22Rv1 (cell line): ENCODE data around the gene GPATCH8.

ENCODE experiments used
- H3K27ac ChIP-seq: fragments of 450-650 bp; 2 replicates; pipeline ENCODE4 v1.5.1; 2017
- ZFX ChIP-seq: fragments of 450-650 bp; IDR thresholded peaks from 2 replicates; pipeline ENCODE4 v1.6.1; 2017; ENCODE audit warnings: antibody characterized with exemption, borderline replicate concordance
- TF ChIP-seq, protein P1 (sequence below): fragments of 450-650 bp; IDR thresholded peaks from 2 replicates; pipeline ENCODE4 v1.5.1; 2017; ENCODE audit warnings: mild to moderate bottlenecking

Gene GPATCH8

GRCh38 chr17:44416558-44417289 lies 86.5 kb downstream of the GPATCH8 start:
- no peak overlapping the region for H3K27ac ChIP-seq
- TF ChIP-seq, protein P1, sequence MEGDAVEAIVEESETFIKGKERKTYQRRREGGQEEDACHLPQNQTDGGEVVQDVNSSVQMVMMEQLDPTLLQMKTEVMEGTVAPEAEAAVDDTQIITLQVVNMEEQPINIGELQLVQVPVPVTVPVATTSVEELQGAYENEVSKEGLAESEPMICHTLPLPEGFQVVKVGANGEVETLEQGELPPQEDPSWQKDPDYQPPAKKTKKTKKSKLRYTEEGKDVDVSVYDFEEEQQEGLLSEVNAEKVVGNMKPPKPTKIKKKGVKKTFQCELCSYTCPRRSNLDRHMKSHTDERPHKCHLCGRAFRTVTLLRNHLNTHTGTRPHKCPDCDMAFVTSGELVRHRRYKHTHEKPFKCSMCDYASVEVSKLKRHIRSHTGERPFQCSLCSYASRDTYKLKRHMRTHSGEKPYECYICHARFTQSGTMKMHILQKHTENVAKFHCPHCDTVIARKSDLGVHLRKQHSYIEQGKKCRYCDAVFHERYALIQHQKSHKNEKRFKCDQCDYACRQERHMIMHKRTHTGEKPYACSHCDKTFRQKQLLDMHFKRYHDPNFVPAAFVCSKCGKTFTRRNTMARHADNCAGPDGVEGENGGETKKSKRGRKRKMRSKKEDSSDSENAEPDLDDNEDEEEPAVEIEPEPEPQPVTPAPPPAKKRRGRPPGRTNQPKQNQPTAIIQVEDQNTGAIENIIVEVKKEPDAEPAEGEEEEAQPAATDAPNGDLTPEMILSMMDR = no peak
- TF ChIP-seq ZFX = no peak

GRCh38 chr17:44414394-44415155 lies 88.6 kb downstream of the GPATCH8 start:
- H3K27ac ChIP-seq = no peak overlapping the region
- TF ChIP-seq, protein P1 = no peak
- TF ChIP-seq ZFX = no peak

DNA sequence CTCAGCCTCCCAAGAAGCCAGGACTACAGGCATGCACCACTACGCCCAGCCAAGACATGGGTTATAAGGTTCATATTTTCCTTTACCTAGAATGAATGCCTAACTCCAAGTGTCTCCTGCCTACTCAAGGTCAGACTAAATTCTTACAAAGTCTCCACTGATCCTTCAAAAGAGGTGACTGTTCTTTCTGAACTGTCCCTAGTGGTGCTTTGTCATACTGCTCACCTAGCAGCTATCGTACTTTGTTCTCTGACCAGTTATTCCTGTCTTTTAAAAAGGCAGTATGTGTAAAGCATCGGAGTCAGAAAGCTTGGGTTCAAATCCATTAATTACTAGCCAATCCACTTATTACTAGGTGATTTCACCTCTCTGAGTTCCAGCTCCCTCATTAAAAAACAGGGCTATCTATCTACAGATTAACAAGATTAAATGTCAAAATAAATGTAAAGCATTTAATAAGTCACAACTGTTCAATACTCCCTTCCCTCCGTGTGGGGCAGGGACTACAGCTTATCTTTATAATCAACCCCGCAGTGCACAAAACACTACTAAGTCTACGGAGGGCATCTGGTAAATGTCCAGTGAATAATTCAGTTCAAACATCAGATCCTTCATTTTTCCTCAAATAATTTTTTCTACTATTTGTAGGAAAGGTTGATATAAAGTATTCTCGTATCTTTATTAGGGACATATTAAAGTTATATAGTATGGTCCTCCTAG lies 93.7 kb downstream of the GPATCH8 start:
- H3K27ac ChIP-seq = no peak overlapping the region

GRCh38 chr17:44408786-44409185 lies 94.4 kb downstream of the GPATCH8 start:
- TF ChIP-seq, protein P1 = no peak
- H3K27ac ChIP-seq = no peak overlapping the region

More for the DNA sequence above, 93.7 kb downstream of the GPATCH8 start:
- no peak for TF ChIP-seq ZFX
- TF ChIP-seq, protein P1 = no peak

DNA sequence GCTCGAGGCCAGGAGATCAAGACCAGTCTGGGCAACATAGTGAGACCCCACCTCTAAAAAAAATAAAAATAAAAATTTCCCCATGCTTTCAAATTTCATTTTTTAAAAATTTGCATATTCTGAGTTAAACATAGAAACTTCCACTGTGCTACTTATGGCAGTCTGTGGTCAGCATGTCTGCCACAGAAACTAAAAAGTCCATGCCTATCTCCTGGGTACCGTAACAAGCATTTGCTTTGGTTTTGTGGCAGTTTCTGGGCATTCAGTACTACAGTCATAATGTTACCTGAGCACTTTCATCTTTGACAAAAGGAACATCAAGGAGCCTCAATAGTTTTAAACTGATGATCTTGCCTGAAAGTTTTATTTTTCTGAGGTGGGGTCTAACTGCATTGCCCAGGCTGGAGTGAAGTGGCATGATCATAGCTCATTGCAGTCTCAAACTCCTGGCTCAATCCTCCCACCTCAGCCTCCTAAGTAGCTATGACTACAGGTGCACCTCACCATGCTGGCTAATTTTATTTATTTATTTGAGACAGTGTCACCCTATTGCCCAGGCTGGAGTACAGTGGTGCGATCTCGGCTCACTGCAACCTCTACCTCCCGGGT lies 100.5 kb downstream of the GPATCH8 start:
- TF ChIP-seq ZFX = no peak
- TF ChIP-seq, protein P1 = no peak

DNA sequence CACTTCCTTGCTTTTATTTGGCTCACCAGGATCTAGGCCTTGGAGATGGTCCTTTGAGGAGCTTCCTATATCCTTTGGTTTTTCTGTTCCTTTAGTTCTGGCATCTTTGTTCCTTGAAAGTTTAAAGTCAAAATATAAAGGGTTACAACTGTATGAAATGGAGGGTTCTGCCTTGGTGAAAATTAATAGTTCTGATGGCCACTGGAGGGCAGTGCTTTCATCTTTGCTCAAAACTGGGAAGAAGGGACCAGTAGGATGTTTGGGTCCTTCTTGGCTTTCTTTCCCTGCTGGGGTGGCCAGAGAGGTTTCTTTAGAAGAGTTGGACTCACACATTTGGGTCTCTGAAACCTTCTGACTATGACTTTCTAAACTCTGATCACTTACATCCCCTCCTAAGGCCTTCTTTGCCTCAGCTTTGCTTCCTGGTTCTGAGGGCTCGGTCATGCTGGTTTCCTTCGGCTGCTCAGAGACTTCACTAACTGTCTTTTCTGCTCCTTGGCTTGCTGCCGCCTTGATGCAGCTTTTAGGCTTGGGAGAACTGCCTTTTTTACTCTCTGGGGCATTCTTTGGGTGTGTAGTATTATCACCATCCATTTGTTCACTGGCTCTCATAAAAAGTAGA lies 102.9 kb downstream of the GPATCH8 start:
- no peak overlapping the region for H3K27ac ChIP-seq
- TF ChIP-seq, protein P1 = peak; percentile 60
- TF ChIP-seq ZFX = no peak

More for the DNA sequence above, 100.5 kb downstream of the GPATCH8 start:
- no peak overlapping the region for H3K27ac ChIP-seq
